WTC11 (cell line): ENCODE results near the gene RMND5A.

Source experiments
- ATF2 ChIP-seq: sonication (generic); formaldehyde crosslinking; IDR thresholded peaks from 2 replicates; pipeline ENCODE4 v1.8.1; 2022; ENCODE audit warnings: low read depth, missing genetic modification reagents, borderline replicate concordance
- CBFB ChIP-seq: sonication (generic); formaldehyde crosslinking; IDR thresholded peaks from 2 replicates; pipeline ENCODE4 v1.8.1; 2022; ENCODE audit warnings: mild to moderate bottlenecking, low read depth, missing genetic modification reagents
- CREB1 ChIP-seq: sonication (generic); formaldehyde crosslinking; IDR thresholded peaks from 2 replicates; pipeline ENCODE4 v1.8.0; 2023; ENCODE audit warnings: mild to moderate bottlenecking, missing genetic modification reagents
- CTCF ChIP-seq: fragments of 200-600 bp; IDR thresholded peaks from 2 replicates; pipeline ENCODE4 v1.8.0; 2022; ENCODE audit warnings: antibody characterized with exemption
- FOXP1 ChIP-seq: sonication (generic); formaldehyde crosslinking; IDR thresholded peaks from 2 replicates; pipeline ENCODE4 v1.8.0; 2022; ENCODE audit warnings: missing genetic modification reagents, mild to moderate bottlenecking, moderate library complexity, borderline replicate concordance
- GTF2I ChIP-seq: fragments of 250-450 bp; sonication (Bioruptor Pico); conservative IDR thresholded peaks from 2 replicates; pipeline ENCODE4 v1.4.0; 2021; ENCODE audit warnings: mild to moderate bottlenecking
- HMGXB4 ChIP-seq: sonication (generic); formaldehyde crosslinking; IDR thresholded peaks from 2 replicates; pipeline ENCODE4 v1.8.1; 2023; ENCODE audit warnings: mild to moderate bottlenecking, moderate library complexity, missing genetic modification reagents
- NR1H2 ChIP-seq: sonication (generic); formaldehyde crosslinking; IDR thresholded peaks from 2 replicates; pipeline ENCODE4 v1.9.0; 2021; ENCODE audit warnings: mild to moderate bottlenecking, moderate library complexity, missing genetic modification reagents
- SMAD3 ChIP-seq: sonication (generic); formaldehyde crosslinking; IDR thresholded peaks from 2 replicates; pipeline ENCODE4 v1.8.0; 2022; ENCODE audit warnings: missing genetic modification reagents, mild to moderate bottlenecking, borderline replicate concordance
- ZSCAN18 ChIP-seq: fragments of 250-450 bp; sonication (Bioruptor Pico); IDR thresholded peaks from 2 replicates; pipeline ENCODE4 v2.1.2; 2022; ENCODE audit warnings: mild to moderate bottlenecking, moderate library complexity

GRCh38 chr2:86826951-86827350 lies 106.9 kb downstream of the RMND5A start:
- no peak for TF ChIP-seq ATF2 (CRISPR knock-in tag)
- no peak for TF ChIP-seq CTCF
- TF ChIP-seq FOXP1 (CRISPR knock-in tag) = no peak
- TF ChIP-seq GTF2I (CRISPR knock-in tag) = no peak
- TF ChIP-seq SMAD3 (CRISPR knock-in tag) = no peak
- no peak for TF ChIP-seq HMGXB4 (CRISPR knock-in tag)
- no peak for TF ChIP-seq NR1H2
- no peak for TF ChIP-seq ZSCAN18 (CRISPR knock-in tag)
- no peak for TF ChIP-seq CREB1
- no peak for TF ChIP-seq CBFB
